ENCODE data around the gene RPL28. TPM values are rescaled to one million over a fixed set of nuclear protein-coding genes. Genes with fewer than 3 reads are reported as not detected.

RPL28 gene
- total RNA-seq, result 1,000 to 10,000 TPM in 1 of 4 donors, 100 to 1,000 TPM in 3; 656 to 1,015 (median 735) TPM
- polyA plus RNA-seq, result 806 TPM
- long read RNA-seq, donor 1, full-length matches to known transcripts, result 125 of 167 reads
- long read RNA-seq, donor 1, partial matches to known transcripts, result 34 of 167 reads
- long read RNA-seq, donor 1, other reads (novel, unspliced or antisense), result 8 of 167 reads
- long read RNA-seq, donor 2, full-length matches to known transcripts, result 203 of 230 reads
- long read RNA-seq, donor 2, partial matches to known transcripts, result 22 of 230 reads
- long read RNA-seq, donor 2, other reads (novel, unspliced or antisense), result 5 of 230 reads
- long read RNA-seq, donor 3, full-length matches to known transcripts, result 85 of 103 reads
- long read RNA-seq, donor 3, partial matches to known transcripts, result 15 of 103 reads
- long read RNA-seq, donor 3, other reads (novel, unspliced or antisense), result 3 of 103 reads
- long read RNA-seq, donor 4, full-length matches to known transcripts, result 109 of 132 reads
- long read RNA-seq, donor 4, partial matches to known transcripts, result 16 of 132 reads
- long read RNA-seq, donor 4, other reads (novel, unspliced or antisense), result 7 of 132 reads

GRCh38 chr19:55385724-55386492 is at the start of gene RPL28:
TSS of gene RPL28 (plus strand) at chr19:55385932. CDS start at chr19:55386358, 426 bp downstream.
- ATAC-seq (peak; percentile 92 to 93), DNase-seq (peak; percentile 98 to 99 (median 99))
- intact Hi-C loops (cut with DNase I), result loop anchor here in 1 of 4 donors (5.0 kb wide), 1 partner anchor 84 kb away; no protein-coding TSS in a partner anchor
- peaks cover 12% of the 10 kb centered on the region for H3K4me1 ChIP-seq (ENCODE audit: control insufficient read depth, insufficient read depth, low read length)
- H3K9me3 ChIP-seq (ENCODE audit: control insufficient read depth, low read length), result no peaks in the 10 kb centered on the region
- peak within 1 kb of the TSS; percentile 99 for H3K27ac ChIP-seq (ENCODE audit: low read length)
- H3K27me3 ChIP-seq (ENCODE audit: control insufficient read depth, insufficient read depth), result no peaks in the 10 kb centered on the region
- under 1% methylated on average over 68 of the region's 68 CpGs for WGBS
- peak within 1 kb of the TSS; percentile 94 for H3K4me3 ChIP-seq (ENCODE audit: low read length)

- no peak for ATAC-seq
- H3K27ac ChIP-seq (ENCODE audit: low read length), result no peak overlapping the region
- WGBS, result 79% methylated on average over 7 of the region's 7 CpGs
- H3K4me3 ChIP-seq (ENCODE audit: low read length), result no peak overlapping the region
- DNase-seq, result no peak
- no peaks in the 10 kb centered on the region for H3K27me3 ChIP-seq (ENCODE audit: control insufficient read depth, insufficient read depth)
- intact Hi-C loops (cut with DNase I), result no loop called here
- peaks cover 5% of the 10 kb centered on the region for H3K4me1 ChIP-seq (ENCODE audit: control insufficient read depth, insufficient read depth, low read length)
- no peaks in the 10 kb centered on the region for H3K9me3 ChIP-seq (ENCODE audit: control insufficient read depth, low read length)
Observed at GRCh38 chr19:55336101-55336500, 49.6 kb upstream of the RPL28 start.

GRCh38 chr19:55339105-55339888 is 46.4 kb upstream of the RPL28 start, which contains the start of gene KMT5C:
TSS of gene KMT5C (plus strand) at chr19:55339876. CDS start at chr19:55341937, 2,061 bp downstream.
- intact Hi-C loops (cut with DNase I), result no loop called here
- DNase-seq (peak; percentile 100), ATAC-seq (peak; percentile 96)
- H3K4me3 ChIP-seq (ENCODE audit: low read length), result peak within 1 kb of the TSS; percentile 93
- no peaks in the 10 kb centered on the region for H3K9me3 ChIP-seq (ENCODE audit: control insufficient read depth, low read length)
- peaks cover 5% of the 10 kb centered on the region for H3K4me1 ChIP-seq (ENCODE audit: control insufficient read depth, insufficient read depth, low read length)
- H3K27me3 ChIP-seq (ENCODE audit: control insufficient read depth, insufficient read depth), result no peaks in the 10 kb centered on the region
- peak within 1 kb of the TSS; percentile 85 for H3K27ac ChIP-seq (ENCODE audit: low read length)
- WGBS, result under 1% methylated on average over 63 of the region's 63 CpGs

GRCh38 chr19:55339889-55340783 is 45.6 kb upstream of the RPL28 start:
- Histone ChIP-seq H3K27ac (ENCODE audit: low read length) (peak overlapping the region; percentile 54), H3K27me3 (ENCODE audit: control insufficient read depth, insufficient read depth) (no peaks in the 10 kb centered on the region), H3K9me3 (ENCODE audit: control insufficient read depth, low read length) (no peaks in the 10 kb centered on the region), H3K4me3 (ENCODE audit: low read length) (peak overlapping the region; percentile 93), H3K4me1 (ENCODE audit: control insufficient read depth, insufficient read depth, low read length) (peaks cover 5% of the 10 kb centered on the region)
- intact Hi-C loops (cut with DNase I), result loop anchor here in 1 of 4 donors (5.0 kb wide), 1 partner anchor 42 kb away; the partner anchor contains the start of gene TMEM238
- ATAC-seq (no peak), DNase-seq (peak in 2 of 3 donors; percentile 65 to 73)
- WGBS, result 3% methylated on average over 43 of the region's 44 CpGs

GRCh38 chr19:55340784-55341147 is 45.0 kb upstream of the RPL28 start:
- Histone ChIP-seq H3K4me1 (ENCODE audit: control insufficient read depth, insufficient read depth, low read length) (peaks cover 5% of the 10 kb centered on the region), H3K9me3 (ENCODE audit: control insufficient read depth, low read length) (no peaks in the 10 kb centered on the region), H3K27ac (ENCODE audit: low read length) (no peak overlapping the region), H3K27me3 (ENCODE audit: control insufficient read depth, insufficient read depth) (no peaks in the 10 kb centered on the region), H3K4me3 (ENCODE audit: low read length) (peak overlapping the region; percentile 93)
- ATAC-seq (no peak), DNase-seq (peak in 1 of 3 donors; percentile 64)
- intact Hi-C loops (cut with DNase I), result loop anchor here in 1 of 4 donors (5.0 kb wide), 1 partner anchor 42 kb away; the partner anchor contains the start of gene TMEM238
- 3% methylated on average over 24 of the region's 24 CpGs for WGBS

- DNase-seq, result peak; percentile 77 to 89 (median 87)
- no peak overlapping the region for H3K27ac ChIP-seq (ENCODE audit: low read length)
- no peaks in the 10 kb centered on the region for H3K27me3 ChIP-seq (ENCODE audit: control insufficient read depth, insufficient read depth)
- no peak for ATAC-seq
- WGBS, result 2% methylated on average over 15 of the region's 15 CpGs
- no peaks in the 10 kb centered on the region for H3K9me3 ChIP-seq (ENCODE audit: control insufficient read depth, low read length)
- peak overlapping the region; percentile 93 for H3K4me3 ChIP-seq (ENCODE audit: low read length)
- H3K4me1 ChIP-seq (ENCODE audit: control insufficient read depth, insufficient read depth, low read length), result peaks cover 5% of the 10 kb centered on the region
- intact Hi-C loops (cut with DNase I), result loop anchor here in 1 of 4 donors (5.0 kb wide), 1 partner anchor 41 kb away; the partner anchor contains the start of gene TMEM238
Observed at GRCh38 chr19:55341171-55341588, 44.6 kb upstream of the RPL28 start.

GRCh38 chr19:55341595-55342531 is 43.9 kb upstream of the RPL28 start:
- Histone ChIP-seq H3K27me3 (ENCODE audit: control insufficient read depth, insufficient read depth) (no peaks in the 10 kb centered on the region), H3K4me1 (ENCODE audit: control insufficient read depth, insufficient read depth, low read length) (peaks cover 5% of the 10 kb centered on the region), H3K4me3 (ENCODE audit: low read length) (no peak overlapping the region), H3K27ac (ENCODE audit: low read length) (no peak overlapping the region), H3K9me3 (ENCODE audit: control insufficient read depth, low read length) (no peaks in the 10 kb centered on the region)
- 88% methylated on average over 50 of the region's 50 CpGs for WGBS
- DNase-seq (peak in 1 of 3 donors; percentile 57), ATAC-seq (no peak)
- intact Hi-C loops (cut with DNase I), result loop anchor here in 1 of 4 donors (5.0 kb wide), 1 partner anchor 40 kb away; the partner anchor contains the start of gene TMEM238

GRCh38 chr19:55344444-55344843 is 41.3 kb upstream of the RPL28 start:
- Histone ChIP-seq H3K4me3 (ENCODE audit: low read length) (no peak overlapping the region), H3K27me3 (ENCODE audit: control insufficient read depth, insufficient read depth) (no peaks in the 10 kb centered on the region), H3K4me1 (ENCODE audit: control insufficient read depth, insufficient read depth, low read length) (peaks cover 5% of the 10 kb centered on the region), H3K9me3 (ENCODE audit: control insufficient read depth, low read length) (no peaks in the 10 kb centered on the region), H3K27ac (ENCODE audit: low read length) (no peak overlapping the region)
- intact Hi-C loops (cut with DNase I), result loop anchor here in 1 of 4 donors (5.0 kb wide), 1 partner anchor 38 kb away; the partner anchor contains the start of gene TMEM238
- WGBS, result 81% methylated on average over 9 of the region's 9 CpGs
- ATAC-seq, result no peak
- no peak for DNase-seq
